T-helper 1 cell treated with Interleukin-12 subunit alpha and Interleukin-12 subunit beta and Interleukin-4 antibody, amounts not matched to agents 30 μg/mL and 1 μg/mL, for 36 hours (primary cell): ENCODE measurements around the gene CLK4.
"Not testable (repeated sequence)": the region's sequence is repeated elsewhere in the genome, so short reads cannot be mapped to it uniquely, and the experiment has no call there.

ENCODE experiments used
- H3K27ac Mint-ChIP-seq: one replicate; pipeline ENCODE4 v1.8.0; 2021; ENCODE audit warnings: mild to moderate bottlenecking, mixed read lengths
- H3K27me3 Mint-ChIP-seq: one replicate; pipeline ENCODE4 v1.8.0; 2021; ENCODE audit warnings: low read depth, mixed read lengths
- H3K36me3 Mint-ChIP-seq: one replicate; pipeline ENCODE4 v1.8.0; 2021; ENCODE audit warnings: low read depth, mixed read lengths
- H3K4me1 Mint-ChIP-seq: one replicate; pipeline ENCODE4 v1.8.0; 2021; ENCODE audit warnings: low read depth, mixed read lengths
- H3K4me3 Mint-ChIP-seq: one replicate; pipeline ENCODE4 v1.8.0; 2021; ENCODE audit warnings: mild to moderate bottlenecking, moderate library complexity, mixed read lengths
- H3K9me3 Mint-ChIP-seq: one replicate; pipeline ENCODE4 v1.8.0; 2021; ENCODE audit warnings: mixed read lengths

The CLK4 gene

GRCh38 chr5:178586396-178586795 lies 40.5 kb downstream of the CLK4 start:
- Mint-ChIP-seq H3K27me3 (peaks cover 46% of the 10 kb centered on the region), H3K27ac (no peak overlapping the region), H3K9me3 (no peaks in the 10 kb centered on the region), H3K4me3 (no peak overlapping the region), H3K4me1 (peaks cover 3% of the 10 kb centered on the region), H3K36me3 (no peaks in the 10 kb centered on the region)

GRCh38 chr5:178585421-178585820 lies 41.4 kb downstream of the CLK4 start:
- not testable (repeated sequence) for H3K4me1 Mint-ChIP-seq, H3K27ac Mint-ChIP-seq, H3K36me3 Mint-ChIP-seq, H3K9me3 Mint-ChIP-seq, H3K4me3 Mint-ChIP-seq
- H3K27me3 Mint-ChIP-seq: peaks cover 36% of the 10 kb centered on the region

GRCh38 chr5:178583279-178583678 lies 43.6 kb downstream of the CLK4 start:
- Mint-ChIP-seq H3K27ac (no peak overlapping the region), H3K27me3 (peaks cover 24% of the 10 kb centered on the region), H3K36me3 (no peaks in the 10 kb centered on the region), H3K4me3 (no peak overlapping the region), H3K4me1 (no peaks in the 10 kb centered on the region), H3K9me3 (no peaks in the 10 kb centered on the region)

- Mint-ChIP-seq H3K4me1 (no peaks in the 10 kb centered on the region), H3K4me3 (no peak overlapping the region), H3K36me3 (no peaks in the 10 kb centered on the region), H3K27ac (no peak overlapping the region), H3K9me3 (no peaks in the 10 kb centered on the region), H3K27me3 (peaks cover 19% of the 10 kb centered on the region)
Observed at GRCh38 chr5:178582291-178582690, 44.6 kb downstream of the CLK4 start.

- H3K27me3 Mint-ChIP-seq: peaks cover 14% of the 10 kb centered on the region
- no peaks in the 10 kb centered on the region for H3K4me1 Mint-ChIP-seq
- no peaks in the 10 kb centered on the region for H3K9me3 Mint-ChIP-seq
- no peak overlapping the region for H3K4me3 Mint-ChIP-seq
- no peak overlapping the region for H3K27ac Mint-ChIP-seq
- H3K36me3 Mint-ChIP-seq: no peaks in the 10 kb centered on the region
Observed at GRCh38 chr5:178581621-178582020, 45.2 kb downstream of the CLK4 start.

GRCh38 chr5:178580271-178580955 lies 46.4 kb downstream of the CLK4 start:
- no peaks in the 10 kb centered on the region for H3K4me1 Mint-ChIP-seq
- H3K36me3 Mint-ChIP-seq: no peaks in the 10 kb centered on the region
- no peak overlapping the region for H3K27ac Mint-ChIP-seq
- H3K4me3 Mint-ChIP-seq: no peak overlapping the region
- peaks cover 17% of the 10 kb centered on the region for H3K27me3 Mint-ChIP-seq
- H3K9me3 Mint-ChIP-seq: no peaks in the 10 kb centered on the region

- H3K9me3 Mint-ChIP-seq: no peaks in the 10 kb centered on the region
- H3K36me3 Mint-ChIP-seq: no peaks in the 10 kb centered on the region
- no peak overlapping the region for H3K4me3 Mint-ChIP-seq
- H3K4me1 Mint-ChIP-seq: no peaks in the 10 kb centered on the region
- H3K27ac Mint-ChIP-seq: no peak overlapping the region
- H3K27me3 Mint-ChIP-seq: peaks cover 30% of the 10 kb centered on the region
Observed at GRCh38 chr5:178577944-178578343, 48.9 kb downstream of the CLK4 start.

- Mint-ChIP-seq H3K27me3 (peaks cover 33% of the 10 kb centered on the region), H3K9me3 (no peaks in the 10 kb centered on the region), H3K36me3 (no peaks in the 10 kb centered on the region), H3K4me1 (no peaks in the 10 kb centered on the region), H3K27ac (no peak overlapping the region), H3K4me3 (no peak overlapping the region)
Observed at GRCh38 chr5:178577376-178577839, 49.4 kb downstream of the CLK4 start.

GRCh38 chr5:178576591-178577351 lies 50.1 kb downstream of the CLK4 start:
- Mint-ChIP-seq H3K27me3 (peaks cover 33% of the 10 kb centered on the region), H3K27ac (no peak overlapping the region), H3K4me1 (no peaks in the 10 kb centered on the region), H3K9me3 (no peaks in the 10 kb centered on the region), H3K4me3 (no peak overlapping the region), H3K36me3 (no peaks in the 10 kb centered on the region)

- H3K27me3 Mint-ChIP-seq: peaks cover 35% of the 10 kb centered on the region
- peaks cover 3% of the 10 kb centered on the region for H3K9me3 Mint-ChIP-seq
- no peaks in the 10 kb centered on the region for H3K36me3 Mint-ChIP-seq
- H3K27ac Mint-ChIP-seq: no peak overlapping the region
- no peak overlapping the region for H3K4me3 Mint-ChIP-seq
- H3K4me1 Mint-ChIP-seq: no peaks in the 10 kb centered on the region
Observed at GRCh38 chr5:178573216-178573615, 53.6 kb downstream of the CLK4 start.

GRCh38 chr5:178572617-178573016 lies 54.2 kb downstream of the CLK4 start:
- H3K27me3 Mint-ChIP-seq: peaks cover 32% of the 10 kb centered on the region

GRCh38 chr5:178569485-178569884 lies 57.4 kb downstream of the CLK4 start:
- Mint-ChIP-seq H3K4me1 (no peaks in the 10 kb centered on the region), H3K27ac (no peak overlapping the region), H3K4me3 (no peak overlapping the region), H3K27me3 (peaks cover 19% of the 10 kb centered on the region), H3K36me3 (no peaks in the 10 kb centered on the region), H3K9me3 (peaks cover 3% of the 10 kb centered on the region)

More at GRCh38 chr5:178572617-178573016, 54.2 kb downstream of the CLK4 start:
- Mint-ChIP-seq H3K36me3 (no peaks in the 10 kb centered on the region), H3K27ac (no peak overlapping the region), H3K4me3 (no peak overlapping the region), H3K9me3 (peaks cover 3% of the 10 kb centered on the region), H3K4me1 (no peaks in the 10 kb centered on the region)

GRCh38 chr5:178564811-178565550 lies 61.9 kb downstream of the CLK4 start:
- peaks cover 16% of the 10 kb centered on the region for H3K27me3 Mint-ChIP-seq
- no peak overlapping the region for H3K4me3 Mint-ChIP-seq
- H3K9me3 Mint-ChIP-seq: no peaks in the 10 kb centered on the region
- H3K36me3 Mint-ChIP-seq: no peaks in the 10 kb centered on the region
- no peak overlapping the region for H3K27ac Mint-ChIP-seq
- H3K4me1 Mint-ChIP-seq: no peaks in the 10 kb centered on the region

GRCh38 chr5:178564397-178564796 lies 62.5 kb downstream of the CLK4 start:
- Mint-ChIP-seq H3K4me3 (no peak overlapping the region), H3K27ac (no peak overlapping the region), H3K27me3 (peaks cover 16% of the 10 kb centered on the region), H3K4me1 (no peaks in the 10 kb centered on the region), H3K36me3 (no peaks in the 10 kb centered on the region), H3K9me3 (no peaks in the 10 kb centered on the region)

GRCh38 chr5:178563621-178564020 lies 63.2 kb downstream of the CLK4 start:
- Mint-ChIP-seq H3K9me3 (no peaks in the 10 kb centered on the region), H3K27ac (no peak overlapping the region), H3K4me1 (no peaks in the 10 kb centered on the region), H3K27me3 (peaks cover 16% of the 10 kb centered on the region), H3K4me3 (no peak overlapping the region), H3K36me3 (no peaks in the 10 kb centered on the region)
